Progenitor cell of endocrine pancreas (in vitro differentiated cells): ENCODE measurements around the gene RAB21. TPM values are rescaled to one million over a fixed set of nuclear protein-coding genes. Genes with fewer than 3 reads are reported as not detected.
A peak's percentile ranks its signal among the peaks of the same experiment; 100 is the strongest.

Experiments
- DNase-seq: peaks from one replicate; pipeline ENCODE4 v3.0.0; 2021; ENCODE audit warnings: low spot score; ENCODE audit not compliant: unreplicated experiment
- H3K27ac Mint-ChIP-seq: 2 replicates; pipeline ENCODE4 v1.8.0; 2021; ENCODE audit warnings: mild to moderate bottlenecking, moderate library complexity, mixed read lengths
- H3K27me3 Mint-ChIP-seq: 2 replicates; pipeline ENCODE4 v1.8.0; 2021; ENCODE audit warnings: mixed read lengths
- H3K36me3 Mint-ChIP-seq: 2 replicates; pipeline ENCODE4 v1.8.0; 2022; ENCODE audit warnings: mixed read lengths; ENCODE audit not compliant: insufficient read depth
- H3K4me1 Mint-ChIP-seq: 2 replicates; pipeline ENCODE4 v1.8.0; 2021; ENCODE audit warnings: low read depth, mixed read lengths
- H3K4me3 Mint-ChIP-seq: 2 replicates; pipeline ENCODE4 v1.8.0; 2021; ENCODE audit warnings: low read depth, mild to moderate bottlenecking, moderate library complexity, mixed read lengths
- H3K9me3 Mint-ChIP-seq: 2 replicates; pipeline ENCODE4 v1.8.0; 2021; ENCODE audit warnings: low read depth, mixed read lengths
- CTCF ChIP-seq: fragments of 200-600 bp; sonication (generic); IDR thresholded peaks from one replicate; pipeline ENCODE4 v1.5.0; 2021; ENCODE audit warnings: antibody characterized with exemption, mild to moderate bottlenecking; ENCODE audit not compliant: unreplicated experiment
- total RNA-seq: library from RNA; stranded (reverse); gene quantifications from 2 replicates; pipeline ENCODE4 v1.2.1, GENCODE V29; 2021

Gene RAB21
- total RNA-seq, 1 donor from 2014 or later, result 52.5 TPM

DNA sequence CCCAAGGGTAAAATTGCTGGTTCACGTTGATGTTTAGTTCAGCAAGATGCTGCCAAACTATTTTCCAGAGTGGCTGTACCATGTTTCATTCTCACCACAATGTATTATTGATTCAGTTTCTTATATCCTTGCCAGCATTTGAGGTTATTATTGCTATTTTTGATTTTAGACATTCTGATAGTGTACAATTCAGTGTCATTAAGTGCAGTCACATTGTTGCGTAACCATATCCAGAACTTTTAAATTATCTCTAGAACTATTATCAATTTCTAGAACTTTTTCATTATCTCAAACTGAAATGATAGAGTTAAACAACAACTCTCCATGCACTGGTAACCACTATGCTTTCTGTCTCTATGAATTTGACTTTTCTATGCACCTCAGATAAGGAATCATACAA is 74.2 kb downstream of the RAB21 start:
- Mint-ChIP-seq H3K36me3 (no peaks in the 10 kb centered on the region), H3K9me3 (peaks cover 4% of the 10 kb centered on the region), H3K4me3 (no peak overlapping the region), H3K4me1 (peaks cover 1% of the 10 kb centered on the region), H3K27ac (no peak overlapping the region), H3K27me3 (peaks cover 6% of the 10 kb centered on the region)
- DNase-seq, result no peak
- no peak for TF ChIP-seq CTCF

DNA sequence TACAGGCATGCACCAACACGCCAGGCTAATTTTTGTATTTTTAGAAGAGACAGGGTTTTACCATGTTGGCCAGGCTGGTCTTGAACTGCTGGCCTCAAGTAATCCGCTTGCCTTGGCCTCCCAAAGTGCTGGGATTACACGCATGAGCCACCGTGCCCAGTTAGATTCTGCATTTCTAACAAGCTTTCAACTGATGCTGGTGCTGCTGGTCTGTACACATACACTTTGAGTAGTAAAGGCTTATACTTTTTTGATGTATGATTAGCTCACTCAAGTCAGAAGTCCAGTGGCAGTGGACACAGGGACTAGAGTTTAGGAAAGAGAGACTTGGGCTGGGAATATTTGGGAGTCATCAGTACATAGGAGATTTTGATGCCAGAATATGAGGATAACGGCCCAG is 82.7 kb downstream of the RAB21 start:
- H3K4me1 Mint-ChIP-seq, result peaks cover 12% of the 10 kb centered on the region
- no peaks in the 10 kb centered on the region for H3K9me3 Mint-ChIP-seq
- no peaks in the 10 kb centered on the region for H3K36me3 Mint-ChIP-seq
- H3K27me3 Mint-ChIP-seq, result peaks cover 18% of the 10 kb centered on the region
- no peak overlapping the region for H3K27ac Mint-ChIP-seq
- no peak overlapping the region for H3K4me3 Mint-ChIP-seq
- TF ChIP-seq CTCF, result no peak
- DNase-seq, result no peak

GRCh38 chr12:71838231-71838630 is 83.6 kb downstream of the RAB21 start:
- H3K27me3 Mint-ChIP-seq, result peaks cover 15% of the 10 kb centered on the region
- no peak for TF ChIP-seq CTCF
- no peak for DNase-seq
- H3K27ac Mint-ChIP-seq, result no peak overlapping the region
- H3K9me3 Mint-ChIP-seq, result no peaks in the 10 kb centered on the region
- H3K4me1 Mint-ChIP-seq, result peaks cover 12% of the 10 kb centered on the region
- H3K36me3 Mint-ChIP-seq, result no peaks in the 10 kb centered on the region
- H3K4me3 Mint-ChIP-seq, result peak overlapping the region; percentile 39

DNA sequence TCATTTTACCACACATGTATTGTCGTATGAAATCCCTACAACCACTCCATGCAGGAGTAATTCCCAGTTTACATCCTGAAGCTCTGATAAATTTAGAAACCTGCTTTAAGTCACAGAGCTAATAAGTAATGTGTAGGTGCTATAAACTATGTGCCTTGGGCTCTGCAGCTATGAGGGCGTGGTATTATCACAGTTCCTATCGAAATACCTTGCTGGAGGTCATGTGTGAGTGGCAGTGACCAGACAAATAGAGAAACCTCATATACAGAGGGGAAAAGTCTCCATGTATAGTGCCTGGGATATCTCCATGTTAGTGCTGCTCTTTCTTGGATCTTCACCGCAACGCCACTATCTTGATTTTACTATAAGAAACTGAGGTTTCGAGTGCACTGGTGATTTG is 84.0 kb downstream of the RAB21 start:
- no peaks in the 10 kb centered on the region for H3K9me3 Mint-ChIP-seq
- peak overlapping the region; percentile 84 for H3K4me3 Mint-ChIP-seq
- peaks cover 15% of the 10 kb centered on the region for H3K27me3 Mint-ChIP-seq
- TF ChIP-seq CTCF, result no peak
- no peak for DNase-seq
- no peaks in the 10 kb centered on the region for H3K36me3 Mint-ChIP-seq
- peaks cover 12% of the 10 kb centered on the region for H3K4me1 Mint-ChIP-seq
- no peak overlapping the region for H3K27ac Mint-ChIP-seq

DNA sequence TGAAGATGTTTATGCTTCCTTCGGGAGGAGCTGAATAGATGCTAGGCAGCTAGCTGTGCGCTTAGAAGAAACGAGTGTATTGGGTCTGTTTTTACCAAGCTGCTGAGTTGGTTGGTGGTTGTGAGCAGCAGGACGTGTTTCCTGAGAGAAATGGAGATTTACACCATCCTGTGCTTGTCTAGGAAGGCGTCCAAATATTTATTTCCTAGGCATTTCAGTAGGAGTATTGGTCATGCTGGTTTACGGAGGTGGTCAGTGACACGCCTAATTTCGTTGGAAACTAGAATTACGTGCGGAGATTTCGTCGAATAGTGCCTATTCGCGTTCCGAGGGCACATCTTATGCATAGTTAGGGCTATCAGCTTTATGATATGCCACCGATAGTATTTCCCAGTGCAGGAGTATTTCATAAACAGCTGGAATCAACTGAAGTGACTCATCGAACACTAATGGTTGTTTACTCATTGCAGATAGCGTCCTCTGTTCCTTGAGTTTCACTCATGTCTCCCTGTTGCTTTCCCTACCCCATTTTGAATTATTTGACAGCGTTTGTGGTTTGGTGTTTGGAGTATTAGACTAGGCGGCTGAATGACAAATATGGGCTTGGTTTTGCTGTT is 85.7 kb downstream of the RAB21 start:
- Mint-ChIP-seq H3K4me1 (peaks cover 12% of the 10 kb centered on the region), H3K27ac (peak overlapping the region; percentile 98), H3K4me3 (peak overlapping the region; percentile 84), H3K9me3 (no peaks in the 10 kb centered on the region), H3K36me3 (no peaks in the 10 kb centered on the region), H3K27me3 (peaks cover 8% of the 10 kb centered on the region)
- DNase-seq, result no peak
- no peak for TF ChIP-seq CTCF
